Vagina (tissue), 2 donors: ENCODE data around the gene KMT2E.

ENCODE experiments used
- POLR2AphosphoS5 ChIP-seq, 2 donors: sonication (generic); formaldehyde crosslinking; IDR thresholded peaks; one replicate each; pipeline ENCODE4 v1.9.0; 2017; ENCODE audit warnings: antibody characterized with exemption in 2 of 2, mild to moderate bottlenecking in 2 of 2, low read depth in 1 of 2; ENCODE audit not compliant: insufficient read depth in 1 of 2
- TF ChIP-seq, protein P1 (sequence below), 3 experiments: fragments of 450-650 bp in 2 of 3; fragments of 200-600 bp in 1 of 3; sonication (generic) in 1 of 3; IDR thresholded peaks; one replicate each; pipeline ENCODE4 v1.5.1; 2017 to 2019; ENCODE audit warnings: antibody characterized with exemption in 3 of 3, mild to moderate bottlenecking in 2 of 3, moderate library complexity in 2 of 3

DNA sequence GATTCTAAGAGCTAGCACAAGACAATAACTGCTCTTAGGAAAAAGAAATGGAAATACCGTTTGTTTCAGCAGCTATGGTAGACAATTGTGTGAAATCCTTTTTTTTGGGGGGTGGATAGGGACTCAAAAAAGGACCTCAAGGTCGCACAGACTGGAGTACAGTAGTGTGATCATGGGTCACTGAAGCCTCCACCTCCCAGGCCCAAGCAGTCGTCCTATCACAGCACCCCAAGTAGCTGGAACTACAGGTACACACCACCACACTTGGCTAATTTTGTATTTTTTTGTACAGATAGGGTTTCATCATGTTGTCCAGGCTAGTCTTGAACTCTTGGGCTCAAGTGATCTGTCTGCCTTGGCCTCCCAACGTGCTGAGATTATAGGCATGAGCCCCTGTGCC, 33.9 kb downstream of the KMT2E start:
- TF ChIP-seq, protein P1, sequence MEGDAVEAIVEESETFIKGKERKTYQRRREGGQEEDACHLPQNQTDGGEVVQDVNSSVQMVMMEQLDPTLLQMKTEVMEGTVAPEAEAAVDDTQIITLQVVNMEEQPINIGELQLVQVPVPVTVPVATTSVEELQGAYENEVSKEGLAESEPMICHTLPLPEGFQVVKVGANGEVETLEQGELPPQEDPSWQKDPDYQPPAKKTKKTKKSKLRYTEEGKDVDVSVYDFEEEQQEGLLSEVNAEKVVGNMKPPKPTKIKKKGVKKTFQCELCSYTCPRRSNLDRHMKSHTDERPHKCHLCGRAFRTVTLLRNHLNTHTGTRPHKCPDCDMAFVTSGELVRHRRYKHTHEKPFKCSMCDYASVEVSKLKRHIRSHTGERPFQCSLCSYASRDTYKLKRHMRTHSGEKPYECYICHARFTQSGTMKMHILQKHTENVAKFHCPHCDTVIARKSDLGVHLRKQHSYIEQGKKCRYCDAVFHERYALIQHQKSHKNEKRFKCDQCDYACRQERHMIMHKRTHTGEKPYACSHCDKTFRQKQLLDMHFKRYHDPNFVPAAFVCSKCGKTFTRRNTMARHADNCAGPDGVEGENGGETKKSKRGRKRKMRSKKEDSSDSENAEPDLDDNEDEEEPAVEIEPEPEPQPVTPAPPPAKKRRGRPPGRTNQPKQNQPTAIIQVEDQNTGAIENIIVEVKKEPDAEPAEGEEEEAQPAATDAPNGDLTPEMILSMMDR (IDR thresholded peaks at IDR 0.05), result no peak
- TF ChIP-seq POLR2AphosphoS5 (IDR thresholded peaks at IDR 0.05; ENCODE audit: insufficient read depth in 1 of 2, low read depth in 1 of 2), result no peak
